ENCODE measurements around the gene DOCK1.
"Not testable (repeated sequence)": the region's sequence is repeated elsewhere in the genome, so short reads cannot be mapped to it uniquely, and the experiment has no call there.

Gene DOCK1

DNA sequence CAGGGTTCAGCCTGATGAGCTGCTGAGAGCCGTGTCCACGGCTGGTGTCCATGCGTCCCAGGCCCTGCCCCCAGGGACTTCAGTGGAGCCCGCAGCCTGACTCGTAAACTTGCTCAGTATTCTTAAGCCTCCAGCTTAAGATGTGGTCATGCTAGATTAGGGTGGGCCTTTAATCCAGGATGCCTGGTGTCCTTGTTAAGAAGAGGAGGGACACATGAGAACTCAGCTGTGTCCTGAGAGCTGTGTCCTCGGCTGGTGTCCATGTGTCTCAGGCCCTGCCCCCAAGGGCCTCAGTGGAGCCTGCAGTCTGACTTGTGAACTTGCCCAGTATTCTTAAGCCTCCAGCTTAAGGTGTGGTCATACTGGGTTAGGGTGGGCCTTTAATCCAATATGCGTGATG, 23.0 kb downstream of the DOCK1 start:
- no peak for DNase-seq

DNA sequence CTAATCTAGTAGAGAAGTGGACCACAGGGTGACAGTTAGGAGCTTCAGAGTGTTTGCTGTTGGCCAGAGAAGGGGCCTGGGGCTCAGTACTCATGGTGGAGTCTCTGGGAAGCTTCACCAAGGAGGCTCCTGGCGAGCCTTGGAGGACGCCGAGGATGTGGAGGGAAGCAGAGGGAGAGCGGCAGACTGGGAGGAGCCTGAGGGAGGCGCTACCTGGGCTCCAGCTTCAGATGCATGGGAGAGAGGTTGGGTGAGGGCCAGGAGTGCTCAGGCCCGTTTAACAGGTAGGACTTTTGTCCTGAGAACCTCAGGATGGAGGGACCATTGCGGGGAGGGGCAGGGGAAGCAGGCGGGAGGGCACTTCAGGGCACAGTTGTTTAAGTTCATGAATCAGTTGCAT, 24.2 kb downstream of the DOCK1 start:
- DNase-seq: no peak

DNA sequence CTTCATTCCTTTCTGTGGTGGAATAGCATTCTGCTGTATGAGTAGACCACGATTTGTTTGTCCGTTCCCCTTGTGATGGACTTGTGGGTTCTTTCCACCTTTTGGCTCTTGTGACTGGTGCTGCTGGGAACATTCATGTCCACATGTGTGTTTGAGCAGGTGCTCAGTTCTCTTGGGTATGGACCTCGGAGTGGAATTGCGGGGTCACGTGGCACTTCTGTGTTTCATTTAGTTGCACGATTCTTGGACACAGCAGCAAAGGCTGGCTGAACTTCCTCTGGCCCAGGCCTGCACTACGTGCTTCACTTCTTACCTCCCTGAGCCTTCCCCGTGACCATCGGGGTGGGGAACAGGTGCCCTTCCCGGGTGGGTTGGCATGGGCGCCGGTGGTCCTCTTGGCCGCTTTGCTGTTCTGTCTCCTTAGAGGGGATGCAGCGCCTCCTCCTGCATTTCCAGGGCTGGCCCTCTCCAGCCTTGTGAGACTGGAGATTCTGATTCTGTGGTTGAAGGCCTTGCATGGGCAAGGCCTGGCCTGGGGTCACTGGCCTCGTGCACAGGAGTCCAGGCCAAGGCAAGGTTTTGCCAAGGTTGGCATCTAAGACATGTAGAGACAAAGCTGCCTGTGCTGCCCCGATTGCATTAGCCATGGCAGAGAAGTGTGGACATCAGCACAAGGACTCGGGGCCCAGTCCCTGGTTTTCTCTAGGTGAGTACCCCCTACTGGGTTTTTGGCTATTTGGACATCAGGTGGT, 25.1 kb downstream of the DOCK1 start:
- DNase-seq: no peak

GRCh38 chr10:126930883-126931503, 25.8 kb downstream of the DOCK1 start:
- no peak for DNase-seq

DNA sequence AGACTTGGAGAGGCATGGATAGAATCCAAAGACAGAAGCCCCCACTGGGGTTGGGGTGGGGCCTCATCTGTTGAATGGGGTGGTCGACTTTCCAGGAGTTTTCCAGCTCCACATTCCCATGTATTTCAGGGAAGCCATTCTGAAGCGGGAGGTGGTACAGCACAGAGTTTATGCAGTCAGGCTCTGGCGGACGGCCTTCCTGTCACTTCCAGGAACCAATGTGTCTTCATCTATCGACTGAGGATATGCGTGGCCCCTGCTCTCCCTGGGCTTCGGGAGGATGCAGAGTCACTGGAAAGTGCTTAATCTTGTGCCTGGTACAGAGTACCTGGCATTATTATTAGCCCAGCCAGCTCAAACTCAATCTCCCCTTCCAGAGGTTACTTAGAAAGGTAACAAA, 26.3 kb downstream of the DOCK1 start:
- no peak for DNase-seq

DNA sequence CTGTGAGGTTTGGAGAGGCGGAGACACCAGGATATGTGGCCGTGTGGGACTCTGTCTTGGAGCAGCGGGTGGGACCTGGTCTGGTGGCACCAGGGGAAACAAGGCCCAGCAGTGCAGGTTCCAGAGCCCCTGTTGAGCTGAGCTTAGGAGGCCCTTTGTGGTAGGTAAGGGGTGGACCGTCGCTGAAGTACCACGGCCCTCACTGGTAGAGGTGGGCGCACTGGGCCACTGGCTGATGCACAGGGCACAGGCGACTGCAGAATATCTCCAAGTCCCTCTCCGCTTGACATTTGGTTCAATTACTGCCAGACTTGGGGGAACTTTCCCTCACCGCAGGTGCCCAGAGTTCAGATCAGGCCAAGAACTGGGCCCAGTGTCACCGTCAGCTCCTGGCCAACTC, 27.3 kb downstream of the DOCK1 start:
- DNase-seq: no peak

DNA sequence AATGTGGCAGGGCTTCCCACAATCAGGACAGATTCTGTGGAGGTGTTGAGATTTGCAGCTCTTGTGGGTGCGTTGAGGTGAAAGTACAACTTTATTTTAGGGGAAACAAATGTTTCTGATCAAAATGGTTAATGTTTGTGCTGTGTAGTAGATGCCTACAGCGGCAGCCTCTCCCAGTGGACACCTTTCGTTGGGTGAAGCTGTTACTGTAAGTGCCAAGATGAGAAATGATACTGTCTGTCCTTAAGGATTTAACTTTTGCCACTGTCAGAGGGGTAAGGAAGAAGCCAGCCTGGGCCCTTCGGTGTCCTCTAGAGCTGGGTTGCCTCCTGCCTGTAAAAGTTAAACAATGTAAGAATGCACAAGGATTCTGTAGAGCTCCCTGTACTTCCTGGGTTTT, 27.9 kb downstream of the DOCK1 start:
- no peak for DNase-seq

DNA sequence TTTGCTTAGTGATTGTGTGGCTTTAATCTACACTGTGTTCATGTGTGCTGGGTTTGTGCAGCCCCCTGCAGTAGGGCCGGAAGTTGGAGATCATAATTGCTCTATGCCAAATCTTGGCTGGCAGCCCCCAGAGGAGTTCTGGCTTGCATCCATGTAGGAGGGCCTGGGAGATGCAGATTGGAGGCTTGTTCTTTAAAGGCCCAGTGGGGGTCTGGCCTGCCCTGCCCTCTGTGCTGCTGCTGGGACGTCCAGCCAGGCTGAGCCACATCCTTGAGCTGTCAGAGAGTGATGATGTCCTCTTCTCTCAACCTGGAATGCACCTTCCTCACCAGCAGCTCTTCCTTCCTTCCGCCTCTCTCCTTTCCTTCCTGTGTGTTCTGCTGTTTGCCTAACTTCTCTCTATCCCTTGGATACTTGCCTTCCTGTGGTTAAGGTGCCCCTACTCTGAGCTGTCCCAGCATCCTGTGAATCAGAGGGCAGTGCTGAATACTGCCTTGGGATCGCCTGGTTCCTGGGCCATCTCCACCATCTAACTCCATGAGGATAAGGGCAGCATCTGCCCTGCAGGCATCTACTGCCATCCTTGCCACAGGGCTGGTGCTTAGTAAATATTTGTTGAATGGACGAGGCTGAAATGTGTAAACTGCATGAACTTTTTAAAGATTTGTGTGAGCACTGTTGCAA, 30.2 kb downstream of the DOCK1 start:
- no peak for DNase-seq

DNA sequence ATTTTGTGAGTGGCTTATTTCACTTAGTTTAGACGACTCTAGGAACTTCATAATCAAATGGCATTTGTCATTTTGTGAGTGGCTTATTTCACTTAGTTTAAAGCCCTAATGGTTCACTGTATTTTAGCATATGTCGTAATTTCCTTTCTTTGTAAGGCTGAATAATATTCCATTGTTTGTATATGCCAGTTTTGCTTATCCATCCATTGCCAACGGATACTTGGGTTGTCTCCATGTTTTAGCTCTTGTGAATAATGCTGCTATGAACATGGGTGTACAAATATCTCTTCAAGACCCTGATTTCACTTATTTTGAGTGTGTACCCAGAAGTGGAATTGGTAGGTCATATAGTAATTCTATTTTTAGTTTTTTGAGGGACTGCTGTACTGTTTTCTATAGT, 31.8 kb downstream of the DOCK1 start:
- no peak for DNase-seq

DNA sequence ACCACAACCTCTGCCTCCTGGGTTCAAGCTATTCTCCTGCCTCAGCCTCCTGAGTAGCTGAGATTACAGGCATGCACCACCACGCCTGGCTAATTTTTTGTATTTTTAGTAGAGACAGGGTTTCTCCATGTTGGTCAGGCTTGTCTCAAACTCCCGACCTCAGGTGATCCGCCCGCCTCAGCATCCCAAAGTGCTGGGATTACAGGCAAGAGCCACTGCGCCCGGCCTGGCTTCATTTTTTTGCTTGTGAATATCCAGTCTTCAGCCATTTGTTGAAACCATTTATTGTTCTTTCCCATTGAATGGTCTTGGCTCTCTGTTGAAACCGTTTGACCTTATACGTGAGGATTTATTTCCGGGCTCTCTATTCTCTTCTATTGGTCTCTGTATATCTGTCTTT, 32.9 kb downstream of the DOCK1 start:
- not testable (repeated sequence) for DNase-seq

GRCh38 chr10:126939706-126940105, 34.5 kb downstream of the DOCK1 start:
- DNase-seq: no peak

DNA sequence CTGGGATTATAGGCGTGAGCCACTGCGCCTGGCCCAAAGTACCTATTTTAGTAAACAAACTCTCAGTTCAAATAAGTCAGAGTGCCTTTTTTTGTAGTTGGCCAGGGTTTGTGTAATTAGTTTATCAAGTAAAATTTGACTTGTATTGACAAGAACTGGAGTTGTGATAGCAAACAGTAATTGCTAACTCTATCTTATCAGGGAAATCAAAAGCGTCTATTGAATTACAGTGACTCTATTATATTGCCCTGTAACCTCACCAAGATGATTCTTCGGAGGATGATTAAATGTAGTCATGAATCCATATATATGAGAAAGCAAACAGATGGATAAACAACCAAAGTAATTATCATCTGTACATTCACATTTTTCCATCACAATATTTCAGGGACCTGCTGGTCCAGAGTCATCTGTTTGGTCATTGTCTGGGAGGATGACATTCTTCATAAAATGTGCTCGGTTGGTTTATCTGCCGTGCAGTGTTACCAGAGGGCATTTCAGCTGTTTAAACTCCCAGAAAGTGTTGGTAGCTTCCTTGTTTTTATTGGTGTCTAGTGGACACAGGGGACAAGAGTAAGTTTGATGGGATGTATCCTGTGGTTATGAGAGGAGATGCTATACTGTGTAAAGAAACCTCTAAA, 35.6 kb downstream of the DOCK1 start:
- no peak for DNase-seq

DNA sequence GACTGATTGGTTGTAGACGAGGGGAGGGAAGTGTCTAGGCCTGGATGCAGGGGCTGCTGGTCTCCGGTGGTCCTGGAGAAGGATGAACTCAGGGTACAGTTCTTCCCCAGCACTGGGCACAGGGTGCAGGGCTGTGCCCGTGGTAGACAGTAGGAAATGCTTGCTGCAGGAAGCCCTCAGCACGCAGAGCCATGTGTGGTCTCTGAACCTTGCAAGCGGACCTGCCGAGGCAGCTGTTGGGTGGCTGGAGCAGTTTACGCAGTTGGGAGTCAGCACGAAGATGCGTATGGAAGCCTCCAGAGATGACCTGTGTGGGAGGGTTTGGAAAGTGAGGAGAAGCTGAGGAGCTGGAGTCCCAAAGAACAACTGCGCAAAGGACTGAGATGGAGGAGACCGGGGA, 39.0 kb downstream of the DOCK1 start:
- no peak for DNase-seq

GRCh38 chr10:126945351-126946030, 40.3 kb downstream of the DOCK1 start:
- DNase-seq: no peak

GRCh38 chr10:126946746-126947145, 41.5 kb downstream of the DOCK1 start:
- DNase-seq: no peak

DNA sequence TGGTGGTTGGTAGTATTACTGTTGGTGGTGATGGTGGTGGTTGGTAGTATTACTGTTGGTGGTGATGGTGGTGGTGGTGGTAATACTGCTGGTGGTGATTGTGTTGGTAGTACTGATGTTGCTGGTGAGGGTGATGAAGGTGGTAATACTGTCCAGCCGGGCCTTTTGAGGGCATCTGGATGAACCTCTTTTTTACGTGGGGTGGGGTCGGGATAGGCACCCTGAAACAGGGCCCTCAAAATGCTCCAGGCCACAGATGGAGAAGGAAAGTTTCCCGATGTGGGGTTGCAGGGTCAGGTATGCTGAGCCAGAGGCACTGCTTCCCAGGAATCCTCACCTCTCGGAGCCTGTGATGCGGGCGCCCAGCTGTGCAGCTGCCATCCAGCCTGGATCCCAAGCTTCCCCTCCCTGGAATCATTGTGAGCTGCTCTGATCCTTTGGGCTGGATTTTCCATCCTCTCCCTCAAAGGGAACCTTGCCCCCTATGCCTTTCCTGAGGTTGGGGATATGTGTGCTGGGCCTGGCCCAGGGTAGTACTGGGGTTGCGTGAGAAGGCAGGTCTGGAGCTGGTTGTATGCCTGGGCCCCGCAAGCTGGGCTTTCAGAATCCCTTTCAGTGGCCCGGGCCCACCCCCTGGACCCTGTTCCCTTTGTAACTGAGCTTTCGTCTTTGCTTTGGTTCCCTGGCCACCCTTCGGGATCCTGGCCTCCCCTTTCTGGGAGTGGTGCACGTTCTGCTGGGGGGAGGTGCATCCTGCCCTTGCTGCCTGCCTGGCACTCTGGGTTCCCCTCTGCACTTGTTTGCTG, 43.3 kb downstream of the DOCK1 start:
- no peak for DNase-seq

DNA sequence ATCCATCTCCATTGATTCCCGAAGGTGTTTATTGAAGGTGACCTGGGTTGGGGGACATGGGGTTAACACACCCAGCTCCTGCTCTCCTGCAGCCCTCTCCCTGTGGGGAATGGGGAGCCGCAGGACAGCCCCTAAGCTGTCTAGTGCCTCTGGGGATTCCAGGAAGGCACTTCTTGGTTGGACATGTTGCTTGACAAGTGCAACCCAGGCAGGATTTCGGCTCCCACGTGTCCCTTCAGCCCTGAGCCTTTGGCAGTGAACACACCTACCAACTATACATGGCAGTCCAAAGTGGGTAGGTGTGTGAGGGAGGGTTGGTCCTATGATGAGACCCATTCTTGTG, 43.9 kb downstream of the DOCK1 start:
- DNase-seq: no peak

DNA sequence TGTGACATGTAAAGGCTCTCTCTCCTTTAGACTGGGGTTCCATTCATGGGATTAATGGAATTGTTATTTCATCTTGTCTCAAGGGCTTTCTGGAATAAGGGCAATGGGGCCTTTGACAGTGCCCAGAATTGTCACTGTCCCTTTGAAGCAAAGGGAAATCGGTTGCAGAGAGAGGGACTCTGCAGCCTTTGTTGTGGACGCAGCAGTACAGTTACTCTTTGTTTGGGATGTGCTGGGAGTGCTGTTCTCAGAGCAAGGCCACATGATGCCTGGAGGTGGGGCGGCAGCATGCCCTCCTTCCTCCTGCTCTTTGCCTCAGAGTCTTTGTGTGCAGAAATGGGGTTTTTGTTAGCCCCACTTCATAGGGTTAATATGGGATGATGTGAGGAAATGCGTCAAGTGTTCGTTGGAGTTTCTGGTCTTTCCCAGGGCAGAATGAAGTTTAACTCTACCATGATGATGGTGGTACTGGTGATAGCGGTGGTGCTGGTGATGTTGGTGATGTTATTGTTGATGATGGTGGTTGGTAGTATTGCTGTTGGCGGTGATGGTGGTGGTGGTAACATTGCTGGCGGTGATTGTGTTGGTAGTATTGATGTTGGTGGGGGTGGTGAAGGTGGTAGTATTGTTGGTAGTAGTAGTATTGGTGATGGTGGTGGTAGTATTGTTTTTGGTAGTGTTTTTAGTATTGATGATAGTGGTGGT, 45.3 kb downstream of the DOCK1 start:
- no peak for DNase-seq

DNA sequence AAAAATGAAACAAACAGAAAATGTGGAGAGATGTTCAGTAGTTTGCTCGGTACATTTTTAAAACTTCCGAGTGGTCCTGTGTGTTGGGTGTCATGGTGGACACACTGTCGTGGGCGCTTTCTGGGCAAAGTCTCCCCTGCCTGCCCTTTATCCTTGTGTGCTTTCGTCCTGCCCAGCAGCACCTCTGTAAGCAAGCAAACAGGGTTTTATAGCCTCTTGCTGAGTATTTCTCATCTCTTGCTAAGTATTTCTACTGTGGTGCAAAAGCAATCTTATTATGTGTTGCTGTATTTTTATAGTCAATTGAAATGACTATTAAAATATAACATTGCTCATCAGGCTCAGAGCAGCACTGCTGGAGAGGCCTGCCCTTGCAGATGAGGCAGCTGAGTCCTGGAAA, 48.7 kb downstream of the DOCK1 start:
- no peak for DNase-seq

DNA sequence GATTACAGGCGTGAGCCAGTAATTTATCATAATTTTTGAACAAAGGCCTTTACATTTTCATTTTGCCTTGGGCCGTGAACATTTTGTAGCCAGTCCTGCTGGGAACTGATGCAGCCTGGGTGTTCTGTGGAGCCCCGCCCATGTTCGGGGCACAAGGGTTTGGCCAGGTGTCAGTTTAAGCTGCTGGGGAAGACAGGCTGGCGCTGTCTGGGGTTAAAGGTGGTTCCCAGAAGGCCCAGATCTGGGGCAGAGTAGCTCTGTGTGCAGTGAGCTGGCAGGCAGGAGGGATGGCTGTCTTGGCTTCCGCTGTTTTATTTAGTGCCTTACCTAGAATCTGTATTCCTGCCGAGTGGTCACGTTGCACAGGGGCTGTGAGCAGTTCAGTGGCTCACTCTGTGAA, 50.2 kb downstream of the DOCK1 start:
- no peak for DNase-seq

- no peak for DNase-seq
Measured at GRCh38 chr10:126955934-126956711, 50.9 kb downstream of the DOCK1 start.

Data from NCI-H1105 treated with DMSO at 0.1 percent for 48 hours (cell line).